Activated naive CD4-positive, alpha-beta T cell treated with anti-CD3 and anti-CD28 coated beads, Interleukin-2, amount 50 U/mL, for 72 hours (primary cell): ENCODE results near the gene TMEM141. TPM values are rescaled to one million over a fixed set of nuclear protein-coding genes. Genes with fewer than 3 reads are reported as not detected.
"Not testable (repeated sequence)": the region's sequence is repeated elsewhere in the genome, so short reads cannot be mapped to it uniquely, and the experiment has no call there.

ENCODE experiments used
- ATAC-seq, 2 donors: fragments of 150-1000 bp; cut with Tn5 transposase; 2 replicates each; pipeline ENCODE4 v1.10.0; 2021; ENCODE audit warnings: mild to moderate bottlenecking in 2 of 2, moderate library complexity in 2 of 2
- DNase-seq, 2 donors: peaks; one replicate each; pipeline ENCODE4 v3.0.0; 2021 to 2022; ENCODE audit warnings: low spot score in 2 of 2
- H3K27ac Mint-ChIP-seq, 2 donors: one replicate each; pipeline ENCODE4 v1.8.0; 2022; ENCODE audit warnings: mild to moderate bottlenecking in 2 of 2, mixed read lengths in 2 of 2
- H3K36me3 Mint-ChIP-seq, 2 donors: one replicate each; pipeline ENCODE4 v1.8.0; 2022; ENCODE audit warnings: mixed read lengths in 2 of 2
- H3K9me3 Mint-ChIP-seq, 2 donors: one replicate each; pipeline ENCODE4 v1.8.0; 2022; ENCODE audit warnings: mixed read lengths in 2 of 2
- total RNA-seq, 2 donors: library from RNA; stranded (reverse); gene quantifications; one replicate each; pipeline ENCODE4 v1.2.3, GENCODE V29; 2022

Gene TMEM141
- total RNA-seq, 2 donors from 2014 or later, result 31.1 to 46.8 TPM

DNA sequence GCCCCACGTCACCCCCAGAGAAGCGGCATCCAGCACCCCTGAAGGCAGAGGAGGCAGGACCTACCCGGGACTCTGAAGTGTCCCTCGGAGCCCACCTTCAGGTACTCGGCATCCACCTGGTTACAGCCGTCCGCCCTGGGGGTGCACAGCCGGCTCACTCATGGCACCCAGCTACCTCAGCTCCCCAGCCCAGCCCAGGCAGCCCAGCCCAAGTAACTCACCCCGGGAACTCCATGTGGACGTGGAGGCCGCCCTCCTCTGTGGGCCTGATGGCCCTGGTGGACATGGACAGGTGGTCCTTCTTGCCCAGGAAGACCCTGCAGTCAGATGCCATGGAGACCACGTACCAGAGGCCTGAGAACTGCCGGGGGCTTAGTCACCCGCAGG lies 27.5 kb upstream of the TMEM141 start:
- Mint-ChIP-seq H3K36me3 (no peaks in the 10 kb centered on the region), H3K9me3 (no peaks in the 10 kb centered on the region), H3K27ac (no peak overlapping the region)
- DNase-seq (no peak), ATAC-seq (no peak)

DNA sequence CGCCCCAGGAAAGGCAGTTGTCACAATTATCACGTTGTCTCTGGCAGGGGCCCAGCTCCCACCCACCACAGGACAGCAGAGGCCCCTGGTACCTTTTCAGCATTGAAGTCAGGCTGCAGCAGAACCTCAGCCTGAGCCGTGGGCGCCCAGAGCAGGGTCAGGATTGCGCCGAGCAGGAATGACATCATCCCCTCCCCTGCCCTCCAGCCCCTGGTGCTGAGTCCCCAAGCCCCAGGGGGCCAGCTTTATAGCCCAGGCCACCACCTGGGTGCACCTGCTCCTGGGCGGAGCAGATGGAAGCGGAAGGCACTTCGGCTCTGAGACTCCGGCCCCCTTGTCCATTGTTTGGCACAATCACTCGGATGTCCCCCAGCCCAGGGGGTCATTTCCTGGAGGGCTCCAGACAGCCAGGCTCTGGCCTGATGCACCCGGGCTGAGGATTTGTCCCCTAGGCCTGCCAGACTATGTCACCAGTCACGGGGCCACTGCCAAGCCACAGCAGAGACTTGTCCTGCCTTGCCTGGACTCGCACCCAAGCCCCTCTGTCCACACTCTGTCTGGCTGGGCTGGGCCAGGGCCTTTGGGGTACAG lies 26.7 kb upstream of the TMEM141 start, which contains the start of gene LCN15:
TSS of gene LCN15 (minus strand) at position 218 of the 591 bp plus-strand sequence. CDS start at position 188, 30 bp downstream.
- H3K27ac Mint-ChIP-seq, result no peak within 1 kb of the TSS
- no peaks in the 10 kb centered on the region for H3K9me3 Mint-ChIP-seq
- ATAC-seq (no peak), DNase-seq (no peak)
- H3K36me3 Mint-ChIP-seq, result no peaks in the 10 kb centered on the region

DNA sequence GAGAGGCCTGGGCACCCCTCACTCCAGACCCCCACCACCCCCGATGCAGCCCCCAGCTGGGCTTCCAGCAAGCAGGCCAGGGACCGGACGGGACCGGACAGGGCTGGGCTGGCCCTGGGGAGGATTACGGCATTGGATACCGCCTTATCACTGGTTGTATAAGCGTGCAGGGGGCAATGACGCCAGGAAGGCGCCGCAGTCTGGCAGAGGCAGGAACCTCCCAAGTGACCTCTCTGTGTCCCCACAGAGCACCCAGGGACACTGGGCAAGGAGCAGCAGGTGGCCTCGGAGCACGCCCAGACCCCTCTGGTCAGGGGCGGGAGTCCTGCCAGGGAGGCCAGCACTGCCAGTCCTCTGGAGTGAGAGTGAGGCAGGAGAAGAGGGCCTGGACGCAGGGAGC lies 26.1 kb upstream of the TMEM141 start:
- DNase-seq, result no peak
- Mint-ChIP-seq H3K27ac (no peak overlapping the region), H3K9me3 (no peaks in the 10 kb centered on the region), H3K36me3 (no peaks in the 10 kb centered on the region)
- no peak for ATAC-seq

DNA sequence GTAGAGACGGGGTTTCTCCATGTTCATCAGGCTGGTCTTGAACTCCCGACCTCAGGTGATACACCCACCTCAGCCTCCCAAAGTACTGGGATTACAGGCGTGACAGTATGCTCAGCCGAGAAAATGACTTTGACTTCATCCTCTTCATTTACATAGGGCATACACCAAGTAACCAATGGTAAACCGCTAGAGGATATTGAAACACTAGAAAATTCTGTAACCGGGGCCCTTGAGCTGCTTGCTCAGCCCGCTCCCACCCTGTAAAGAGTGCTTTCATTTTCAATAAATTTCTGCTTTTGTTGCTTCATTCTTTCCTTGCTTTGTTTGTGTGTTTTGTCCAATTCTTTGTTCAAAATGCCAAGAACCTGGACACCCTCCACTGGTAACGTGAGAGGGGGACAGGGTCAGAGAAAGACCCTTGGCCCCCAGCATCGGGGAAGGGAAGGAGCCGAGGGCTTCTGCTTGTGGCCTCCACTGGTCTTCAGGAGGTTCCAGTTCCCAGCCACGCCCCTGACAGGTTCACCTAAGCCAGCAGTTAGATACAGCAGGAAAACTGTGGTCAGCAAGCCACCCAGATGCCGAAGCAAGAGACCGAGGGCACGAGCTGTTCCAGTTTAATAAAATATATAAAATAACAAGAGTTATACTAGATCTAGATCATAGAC lies 25.3 kb upstream of the TMEM141 start:
- not testable (repeated sequence) for DNase-seq, H3K9me3 Mint-ChIP-seq, ATAC-seq, H3K27ac Mint-ChIP-seq, H3K36me3 Mint-ChIP-seq

DNA sequence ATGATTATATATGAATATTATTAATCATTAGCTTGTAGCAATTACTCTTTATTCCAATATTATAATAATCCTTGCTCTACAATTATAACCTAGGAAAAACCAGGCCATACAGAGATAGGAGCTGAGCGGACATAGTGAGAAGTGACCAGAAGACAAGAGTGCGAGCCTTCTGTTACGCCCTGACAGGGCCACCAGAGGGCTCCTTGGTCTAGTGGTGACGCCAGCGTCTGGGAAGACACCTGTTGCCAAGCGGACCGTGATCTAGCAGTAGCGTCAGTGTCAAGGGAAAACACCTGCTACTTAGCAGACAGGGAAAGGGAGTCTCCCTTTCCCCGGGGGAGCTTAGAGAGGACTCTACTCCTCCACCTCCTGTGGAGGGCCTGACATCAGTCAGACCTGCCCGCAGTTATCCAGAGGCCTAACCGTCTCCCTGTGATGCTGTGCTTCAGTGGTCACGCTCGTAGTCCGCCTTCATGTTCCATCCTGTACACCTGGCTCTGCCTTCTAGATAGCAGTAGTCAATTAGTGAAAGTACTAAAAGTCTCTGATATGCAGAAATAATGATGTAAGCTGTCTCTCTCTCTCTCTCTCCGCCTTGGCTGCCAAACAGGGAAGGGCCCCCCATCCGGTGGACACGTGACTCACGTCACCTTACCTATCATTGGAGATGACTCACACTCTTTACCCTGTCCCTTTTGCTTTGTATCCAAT lies 24.6 kb upstream of the TMEM141 start:
- DNase-seq (peak; percentile 54 to 76), ATAC-seq (peak; percentile 37 to 74)
- H3K9me3 Mint-ChIP-seq, H3K36me3 Mint-ChIP-seq: not testable (repeated sequence)
- H3K27ac Mint-ChIP-seq, result peak overlapping the region in 1 of 2 donors; percentile 58

DNA sequence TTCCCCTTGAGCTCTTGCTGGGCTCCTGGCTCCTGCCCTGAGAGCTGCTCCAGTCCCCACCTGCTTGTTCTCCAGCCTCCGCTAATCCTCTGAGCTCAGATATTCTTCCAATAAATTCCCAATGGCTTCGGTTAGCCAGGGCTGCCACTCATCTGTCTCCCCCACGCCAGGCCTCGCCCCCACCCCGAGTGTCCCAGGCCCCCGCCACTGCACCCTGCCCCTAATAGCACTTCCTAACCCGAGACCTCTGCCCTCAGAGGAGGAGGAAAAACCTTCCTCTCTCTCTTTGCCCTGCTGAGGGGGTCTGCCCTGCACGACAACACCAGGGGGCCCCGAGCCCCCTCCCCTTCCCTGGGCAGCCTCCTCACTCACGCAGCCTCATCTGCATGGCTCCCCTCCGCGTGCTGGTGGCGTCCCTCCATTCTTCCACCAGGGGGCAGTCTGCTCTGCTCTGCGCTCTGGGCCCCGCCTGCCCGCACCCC lies 21.4 kb upstream of the TMEM141 start:
- H3K9me3 Mint-ChIP-seq, result peaks cover 8 to 11% of the 10 kb centered on the region in 2 donors
- peaks cover 8 to 12% of the 10 kb centered on the region in 2 donors for H3K36me3 Mint-ChIP-seq
- peak in 1 of 2 donors; percentile 68 for DNase-seq
- no peak overlapping the region for H3K27ac Mint-ChIP-seq
- peak; percentile 69 to 87 for ATAC-seq

DNA sequence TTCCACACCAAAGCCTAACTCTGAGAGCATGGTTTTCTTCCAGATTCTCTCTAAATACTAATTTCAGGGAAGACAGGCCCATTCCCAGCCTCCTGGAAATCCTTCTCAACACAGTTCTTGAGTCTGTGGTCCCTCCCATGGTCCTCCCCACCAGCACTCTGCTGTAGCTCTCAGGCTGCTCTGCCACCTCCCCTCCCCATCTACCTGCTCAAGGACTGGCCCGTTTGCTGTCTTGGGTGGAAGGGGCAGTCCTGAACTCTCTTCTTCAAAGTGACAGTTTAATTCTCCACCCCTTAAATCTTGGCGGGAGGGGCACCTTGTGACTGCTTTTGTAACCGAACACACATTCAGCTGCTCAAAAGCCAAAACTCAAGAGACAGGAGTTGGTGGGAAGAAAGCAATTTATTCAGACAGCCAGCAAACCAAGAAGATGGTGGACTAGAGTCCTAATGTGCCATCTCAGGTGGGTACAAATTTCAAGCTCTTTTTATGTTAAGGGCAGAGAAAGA lies 19.2 kb upstream of the TMEM141 start:
- DNase-seq (no peak), ATAC-seq (no peak)
- no peak overlapping the region for H3K27ac Mint-ChIP-seq
- H3K36me3 Mint-ChIP-seq, result peaks cover 8 to 12% of the 10 kb centered on the region in 2 donors
- peaks cover 8 to 11% of the 10 kb centered on the region in 2 donors for H3K9me3 Mint-ChIP-seq

DNA sequence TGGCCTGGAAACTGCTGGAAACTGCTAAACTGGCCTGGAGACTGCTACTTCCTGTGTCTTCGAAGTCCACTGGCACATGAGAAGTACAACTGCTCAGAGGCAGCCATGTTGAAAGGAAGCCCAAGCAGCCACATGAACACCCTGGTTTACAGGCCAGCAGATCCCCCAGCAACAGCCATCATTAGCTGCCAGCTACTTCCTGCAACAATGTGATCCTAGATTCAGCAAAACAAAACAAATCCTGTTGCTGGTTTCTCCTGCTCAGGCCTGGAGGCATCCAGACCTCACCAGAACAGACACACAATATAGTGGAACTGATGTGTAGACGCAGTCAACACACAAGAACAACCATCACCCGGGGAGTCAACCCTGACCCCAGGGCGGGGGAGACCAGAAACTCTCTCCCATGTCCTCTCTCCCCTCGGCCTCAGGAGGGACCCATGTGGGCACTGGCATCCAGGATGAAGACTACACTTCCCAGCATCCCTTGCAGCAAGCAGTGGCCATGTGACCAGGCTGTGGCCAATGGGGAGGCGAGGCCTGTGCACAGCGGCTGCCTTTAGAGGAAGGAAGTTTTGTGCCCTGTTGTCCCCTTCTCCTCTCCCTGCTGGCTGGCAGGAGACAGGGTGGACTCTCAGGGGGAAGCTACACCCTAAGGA lies 17.6 kb upstream of the TMEM141 start:
- H3K27ac Mint-ChIP-seq, result peak overlapping the region in 1 of 2 donors; percentile 15
- H3K36me3 Mint-ChIP-seq, result peaks cover 8 to 12% of the 10 kb centered on the region in 2 donors
- peak in 1 of 2 donors; percentile 31 for DNase-seq
- peak; percentile 63 to 77 for ATAC-seq
- H3K9me3 Mint-ChIP-seq, result peaks cover 8 to 11% of the 10 kb centered on the region in 2 donors

DNA sequence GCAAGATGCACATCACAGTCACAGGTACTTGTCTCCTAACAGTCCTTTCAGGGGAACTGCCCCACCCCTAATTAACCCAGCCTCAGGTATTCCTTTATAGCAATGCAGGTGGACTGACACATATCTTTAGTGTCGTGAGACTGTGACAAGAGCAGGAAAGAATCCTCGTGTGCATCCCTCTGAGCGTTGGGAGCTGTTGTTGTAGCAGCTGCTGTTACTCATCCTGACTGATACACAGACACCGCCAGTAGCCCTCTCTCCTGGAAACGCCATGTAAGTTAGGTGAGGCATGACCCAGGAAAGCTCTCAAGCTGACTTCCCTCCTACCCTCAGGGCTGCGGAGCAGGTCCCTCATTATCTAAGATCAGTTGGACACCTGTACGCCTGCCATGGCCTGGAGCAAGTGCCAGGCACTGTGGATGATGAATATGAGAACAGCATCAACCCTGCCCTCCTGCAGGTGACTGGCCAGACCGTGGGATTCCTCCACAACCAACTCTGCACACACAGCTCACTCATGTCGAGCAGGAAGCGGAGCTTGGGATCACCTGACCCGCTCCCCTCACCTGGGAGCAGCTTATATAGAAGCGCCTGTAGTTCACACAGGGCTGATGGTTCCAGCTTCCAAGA lies 16.6 kb upstream of the TMEM141 start:
- ATAC-seq (no peak), DNase-seq (no peak)
- H3K27ac Mint-ChIP-seq, result no peak overlapping the region
- H3K36me3 Mint-ChIP-seq, result peaks cover 8 to 12% of the 10 kb centered on the region in 2 donors
- peaks cover 8 to 11% of the 10 kb centered on the region in 2 donors for H3K9me3 Mint-ChIP-seq

DNA sequence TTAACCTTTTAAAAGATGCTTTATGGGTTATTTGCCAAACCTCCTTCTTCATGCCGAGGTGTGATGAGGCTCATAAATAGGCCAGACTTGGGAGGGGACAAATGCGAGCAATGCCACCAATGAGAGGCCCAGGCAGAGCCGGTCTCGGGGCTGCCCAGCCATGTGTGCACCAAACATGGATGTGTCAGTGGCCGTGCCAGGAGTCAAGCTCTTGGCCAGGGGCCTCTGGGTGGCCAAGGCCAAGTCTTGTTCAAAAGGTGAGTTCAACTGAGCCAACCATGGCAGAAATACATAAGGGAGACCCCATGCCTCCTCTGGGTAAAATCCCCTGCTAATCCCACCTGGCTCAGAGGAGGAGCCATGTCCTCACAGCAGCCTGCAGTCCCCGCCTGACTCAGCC lies 16.0 kb upstream of the TMEM141 start:
- ATAC-seq (no peak), DNase-seq (no peak)
- peaks cover 8 to 12% of the 10 kb centered on the region in 2 donors for H3K36me3 Mint-ChIP-seq
- peak overlapping the region in 1 of 2 donors; percentile 49 for H3K27ac Mint-ChIP-seq
- H3K9me3 Mint-ChIP-seq, result peaks cover 8 to 11% of the 10 kb centered on the region in 2 donors

DNA sequence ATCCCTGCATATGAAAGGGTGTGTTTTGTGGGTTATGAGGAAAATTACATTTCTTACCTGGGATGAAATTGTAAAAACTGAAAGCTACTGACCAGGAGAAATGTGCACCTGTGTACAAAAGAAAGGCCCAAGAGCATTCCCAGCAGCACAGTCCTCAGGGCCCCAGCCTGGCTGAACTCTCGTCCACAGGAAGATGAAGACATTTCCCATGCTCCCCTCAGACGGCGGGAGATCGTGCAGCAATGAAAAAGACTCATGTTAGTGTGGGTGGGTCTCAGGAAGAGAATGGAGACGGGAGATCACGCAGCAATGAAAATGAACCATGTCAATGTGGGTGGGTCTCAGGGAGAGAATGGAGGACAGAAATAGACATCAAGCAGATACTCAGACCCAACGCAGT lies 14.2 kb upstream of the TMEM141 start:
- Mint-ChIP-seq H3K36me3 (peaks cover 8 to 12% of the 10 kb centered on the region in 2 donors), H3K9me3 (peaks cover 8 to 11% of the 10 kb centered on the region in 2 donors), H3K27ac (no peak overlapping the region)
- DNase-seq (no peak), ATAC-seq (no peak)

DNA sequence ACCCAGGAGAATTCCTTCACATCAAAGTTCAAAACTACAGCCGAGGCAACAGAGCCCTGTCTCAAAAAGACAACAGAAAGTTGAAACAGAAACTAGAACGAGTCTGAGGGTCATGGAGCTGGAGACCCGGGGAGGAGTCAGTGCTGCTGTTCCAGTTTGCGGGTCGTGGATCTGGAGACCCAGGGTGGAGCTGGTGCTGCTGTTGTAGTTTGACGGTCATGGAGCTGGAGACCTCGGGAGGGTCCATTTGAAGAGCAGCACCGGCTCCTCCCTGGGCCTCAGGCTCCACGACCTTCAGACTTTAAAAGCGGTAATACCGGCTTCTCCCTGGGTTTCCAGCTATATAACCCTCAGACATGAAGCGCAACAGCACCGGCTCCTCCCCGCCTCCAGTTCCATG lies 13.8 kb upstream of the TMEM141 start:
- Mint-ChIP-seq H3K27ac (peak overlapping the region in 1 of 2 donors; percentile 35), H3K9me3 (peaks cover 8 to 11% of the 10 kb centered on the region in 2 donors), H3K36me3 (peaks cover 8 to 12% of the 10 kb centered on the region in 2 donors)
- DNase-seq (no peak), ATAC-seq (no peak)

DNA sequence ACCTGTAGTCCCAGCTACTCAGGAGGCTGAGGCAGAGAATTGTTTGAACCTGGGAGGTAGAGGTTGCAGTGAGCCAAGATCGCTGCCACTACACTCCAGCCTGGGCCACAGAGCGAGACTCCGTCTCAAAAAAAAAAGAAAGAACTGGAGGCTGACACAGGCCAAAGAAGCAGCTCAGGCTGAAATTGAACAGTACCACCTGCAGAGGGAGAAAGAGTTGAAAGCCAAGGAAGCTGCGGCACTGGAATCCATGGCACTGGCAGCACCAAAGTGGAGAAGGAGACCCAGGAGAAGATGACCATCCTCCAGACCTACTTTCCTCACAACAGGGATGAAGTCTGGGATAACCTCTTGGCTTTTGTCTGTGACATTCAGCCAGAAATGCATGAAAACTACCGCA lies 11.3 kb upstream of the TMEM141 start:
- Mint-ChIP-seq H3K36me3 (no peaks in the 10 kb centered on the region), H3K27ac (peak overlapping the region in 1 of 2 donors; percentile 35), H3K9me3 (no peaks in the 10 kb centered on the region)
- DNase-seq, result no peak
- ATAC-seq, result no peak

DNA sequence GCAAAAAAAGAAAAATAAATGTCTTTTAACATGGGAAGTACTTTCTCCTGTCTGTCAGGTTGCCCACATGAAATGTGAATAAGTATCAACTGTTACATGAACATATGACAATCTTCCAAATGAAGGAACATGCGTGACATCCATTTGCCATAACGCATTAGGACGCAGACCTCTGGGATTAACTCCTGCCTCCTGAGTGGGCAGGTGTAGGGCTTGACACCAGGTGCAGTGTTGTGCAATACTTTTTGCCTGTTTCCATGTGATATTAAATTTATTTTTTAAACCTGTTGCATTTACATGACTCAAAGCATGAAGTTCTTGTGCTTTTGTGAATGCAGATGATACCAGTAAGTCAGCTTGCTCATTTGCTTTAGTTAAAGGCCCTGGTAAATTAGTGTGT lies 8.7 kb upstream of the TMEM141 start:
- ATAC-seq (no peak), DNase-seq (no peak)
- no peak overlapping the region for H3K27ac Mint-ChIP-seq
- no peaks in the 10 kb centered on the region for H3K36me3 Mint-ChIP-seq
- no peaks in the 10 kb centered on the region for H3K9me3 Mint-ChIP-seq

DNA sequence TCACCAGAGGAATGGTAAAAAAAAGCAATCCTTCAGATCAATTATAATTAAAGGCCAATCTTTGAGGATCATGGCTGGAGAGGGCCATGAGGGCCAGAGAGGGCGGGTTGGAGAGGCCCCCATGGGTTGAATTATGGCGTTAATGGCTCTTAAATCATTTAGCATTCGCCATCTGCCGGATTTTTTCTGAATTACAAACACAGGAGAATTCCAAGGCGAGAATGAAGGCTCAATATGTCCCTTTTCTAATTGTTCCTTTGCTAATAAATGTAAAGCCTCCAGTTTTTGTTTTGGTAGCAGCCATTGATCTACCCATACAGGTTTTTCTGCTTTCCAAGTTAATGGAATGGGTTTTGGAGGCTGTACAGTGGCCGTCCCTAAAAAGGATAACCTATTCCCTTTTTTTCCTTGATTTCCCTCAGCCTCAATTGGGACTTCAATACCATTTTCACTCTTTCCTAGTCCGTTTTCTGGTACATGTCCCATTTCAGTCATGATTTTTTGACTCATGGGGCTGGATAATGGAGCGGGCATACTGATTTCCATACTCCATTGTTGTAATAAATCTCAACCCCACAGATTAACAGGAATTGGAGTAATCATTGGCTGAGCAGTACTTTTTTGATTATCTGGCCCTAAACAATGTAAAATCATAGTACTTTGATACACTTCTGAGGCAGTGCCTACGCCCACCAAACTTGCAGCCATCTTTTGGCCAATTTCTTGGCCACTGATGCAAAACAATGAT lies 6.7 kb upstream of the TMEM141 start:
- no peaks in the 10 kb centered on the region for H3K36me3 Mint-ChIP-seq
- no peaks in the 10 kb centered on the region for H3K9me3 Mint-ChIP-seq
- ATAC-seq (no peak), DNase-seq (peak in 1 of 2 donors; percentile 37)
- H3K27ac Mint-ChIP-seq, result no peak overlapping the region

DNA sequence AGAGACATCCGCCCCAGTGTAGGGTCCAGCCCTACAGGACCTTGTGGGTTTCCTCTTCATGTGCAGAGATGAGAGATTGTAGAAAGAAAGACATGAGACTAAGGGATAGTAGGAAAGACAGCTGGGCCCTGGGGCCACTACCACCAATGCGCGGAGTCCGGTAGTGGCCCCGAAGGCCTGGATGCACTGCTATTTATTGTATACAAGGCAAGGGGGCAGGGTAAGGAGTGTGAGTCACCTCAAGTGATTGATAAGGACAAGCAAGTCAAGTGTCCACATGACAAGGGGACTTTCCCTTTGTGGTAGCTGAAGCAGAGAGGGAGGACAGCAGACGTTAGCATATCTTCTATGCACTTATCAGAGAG lies 6.2 kb upstream of the TMEM141 start:
- Mint-ChIP-seq H3K27ac (no peak overlapping the region), H3K36me3 (no peaks in the 10 kb centered on the region), H3K9me3 (no peaks in the 10 kb centered on the region)
- DNase-seq (no peak), ATAC-seq (no peak)
